Neuron (in vitro differentiated cells): ENCODE data around the gene SHROOM3.
"Not testable (repeated sequence)": the region's sequence is repeated elsewhere in the genome, so short reads cannot be mapped to it uniquely, and the experiment has no call there.

Experiments used
- H2AFZ ChIP-seq: one replicate; pipeline ENCODE4 v1.6.1; 2013; ENCODE audit warnings: low read depth, mild to moderate bottlenecking, inconsistent platforms, low read length, moderate library complexity
- H3K27me3 ChIP-seq: one replicate; pipeline ENCODE4 v1.6.1; 2013; ENCODE audit warnings: low read length; ENCODE audit not compliant: insufficient read depth
- H3K36me3 ChIP-seq: one replicate; pipeline ENCODE4 v1.6.1; 2013; ENCODE audit warnings: low read length; ENCODE audit not compliant: insufficient read depth
- H3K4me1 ChIP-seq: one replicate; pipeline ENCODE4 v1.6.1; 2013; ENCODE audit warnings: low read length; ENCODE audit not compliant: insufficient read depth
- H3K4me3 ChIP-seq: 2 replicates; pipeline ENCODE4 v1.5.1; 2013; ENCODE audit warnings: mild to moderate bottlenecking, low read length, moderate library complexity
- H3K9me3 ChIP-seq: one replicate; pipeline ENCODE4 v1.6.1; 2013; ENCODE audit warnings: low read length

SHROOM3 gene

GRCh38 chr4:76709772-76710090 lies 274.7 kb downstream of the SHROOM3 start:
- Histone ChIP-seq H2AFZ (no peak overlapping the region), H3K4me1 (peaks cover 6% of the 10 kb centered on the region), H3K4me3 (no peak overlapping the region), H3K9me3 (peaks cover 2% of the 10 kb centered on the region), H3K27me3 (no peaks in the 10 kb centered on the region), H3K36me3 (peaks cover 53% of the 10 kb centered on the region)

- H3K36me3 ChIP-seq: peaks cover 49% of the 10 kb centered on the region
Observed at GRCh38 chr4:76712564-76712963, 277.5 kb downstream of the SHROOM3 start.

GRCh38 chr4:76714226-76714625 lies 279.2 kb downstream of the SHROOM3 start:
- Histone ChIP-seq H3K4me1 (peaks cover 15% of the 10 kb centered on the region), H3K27me3 (no peaks in the 10 kb centered on the region), H3K36me3 (peaks cover 58% of the 10 kb centered on the region), H2AFZ (no peak overlapping the region), H3K9me3 (no peaks in the 10 kb centered on the region), H3K4me3 (no peak overlapping the region)

More at GRCh38 chr4:76712564-76712963, 277.5 kb downstream of the SHROOM3 start:
- Histone ChIP-seq H3K4me1 (peaks cover 16% of the 10 kb centered on the region), H2AFZ (no peak overlapping the region), H3K27me3 (no peaks in the 10 kb centered on the region), H3K4me3 (no peak overlapping the region), H3K9me3 (no peaks in the 10 kb centered on the region)

- Histone ChIP-seq H3K4me3 (no peak overlapping the region), H3K36me3 (peaks cover 41% of the 10 kb centered on the region), H3K27me3 (no peaks in the 10 kb centered on the region), H2AFZ (no peak overlapping the region), H3K9me3 (no peaks in the 10 kb centered on the region), H3K4me1 (peaks cover 10% of the 10 kb centered on the region)
Observed at GRCh38 chr4:76716020-76716419, 281.0 kb downstream of the SHROOM3 start.

- H3K4me1 ChIP-seq: peaks cover 10% of the 10 kb centered on the region
- peaks cover 35% of the 10 kb centered on the region for H3K36me3 ChIP-seq
- H3K9me3 ChIP-seq: no peaks in the 10 kb centered on the region
- H2AFZ ChIP-seq: no peak overlapping the region
- no peaks in the 10 kb centered on the region for H3K27me3 ChIP-seq
- no peak overlapping the region for H3K4me3 ChIP-seq
Observed at GRCh38 chr4:76716658-76717057, 281.6 kb downstream of the SHROOM3 start.

GRCh38 chr4:76717431-76717830 lies 282.4 kb downstream of the SHROOM3 start:
- Histone ChIP-seq H3K4me3 (no peak overlapping the region), H3K9me3 (no peaks in the 10 kb centered on the region), H3K36me3 (peaks cover 33% of the 10 kb centered on the region), H2AFZ (no peak overlapping the region), H3K27me3 (no peaks in the 10 kb centered on the region), H3K4me1 (peaks cover 10% of the 10 kb centered on the region)

GRCh38 chr4:76718021-76718420 lies 283.0 kb downstream of the SHROOM3 start:
- H2AFZ ChIP-seq: no peak overlapping the region
- H3K27me3 ChIP-seq: no peaks in the 10 kb centered on the region
- no peak overlapping the region for H3K4me3 ChIP-seq
- peaks cover 10% of the 10 kb centered on the region for H3K4me1 ChIP-seq
- H3K36me3 ChIP-seq: peaks cover 28% of the 10 kb centered on the region
- H3K9me3 ChIP-seq: no peaks in the 10 kb centered on the region

- Histone ChIP-seq H3K4me3 (no peak overlapping the region), H3K36me3 (peaks cover 21% of the 10 kb centered on the region), H3K9me3 (no peaks in the 10 kb centered on the region), H3K4me1 (peaks cover 14% of the 10 kb centered on the region), H2AFZ (no peak overlapping the region), H3K27me3 (no peaks in the 10 kb centered on the region)
Observed at GRCh38 chr4:76718831-76719230, 283.8 kb downstream of the SHROOM3 start.

GRCh38 chr4:76720121-76720520 lies 285.1 kb downstream of the SHROOM3 start:
- Histone ChIP-seq H3K4me1 (peaks cover 16% of the 10 kb centered on the region), H2AFZ (no peak overlapping the region), H3K9me3 (no peaks in the 10 kb centered on the region), H3K4me3 (no peak overlapping the region), H3K27me3 (no peaks in the 10 kb centered on the region), H3K36me3 (peaks cover 18% of the 10 kb centered on the region)

GRCh38 chr4:76722146-76722545 lies 287.1 kb downstream of the SHROOM3 start:
- H3K4me1 ChIP-seq, H3K4me3 ChIP-seq, H3K27me3 ChIP-seq, H2AFZ ChIP-seq, H3K9me3 ChIP-seq: not testable (repeated sequence)
- H3K36me3 ChIP-seq: peaks cover 20% of the 10 kb centered on the region

- Histone ChIP-seq H3K36me3 (peaks cover 23% of the 10 kb centered on the region), H3K27me3 (no peaks in the 10 kb centered on the region), H3K9me3 (no peaks in the 10 kb centered on the region), H3K4me1 (peaks cover 6% of the 10 kb centered on the region), H3K4me3 (no peak overlapping the region), H2AFZ (no peak overlapping the region)
Observed at GRCh38 chr4:76722838-76723237, 287.8 kb downstream of the SHROOM3 start.

GRCh38 chr4:76723373-76723772 lies 288.3 kb downstream of the SHROOM3 start:
- Histone ChIP-seq H3K9me3 (no peaks in the 10 kb centered on the region), H3K27me3 (no peaks in the 10 kb centered on the region), H3K36me3 (peaks cover 20% of the 10 kb centered on the region), H3K4me1 (peaks cover 6% of the 10 kb centered on the region), H2AFZ (no peak overlapping the region), H3K4me3 (no peak overlapping the region)

GRCh38 chr4:76723924-76724323 lies 288.9 kb downstream of the SHROOM3 start:
- Histone ChIP-seq H3K27me3 (no peaks in the 10 kb centered on the region), H3K4me1 (peaks cover 6% of the 10 kb centered on the region), H3K36me3 (peaks cover 17% of the 10 kb centered on the region), H3K4me3 (no peak overlapping the region), H3K9me3 (no peaks in the 10 kb centered on the region), H2AFZ (no peak overlapping the region)

GRCh38 chr4:76725039-76725438 lies 290.0 kb downstream of the SHROOM3 start:
- Histone ChIP-seq H3K36me3 (peaks cover 14% of the 10 kb centered on the region), H3K9me3 (no peaks in the 10 kb centered on the region), H3K4me3 (no peak overlapping the region), H3K4me1 (peaks cover 9% of the 10 kb centered on the region), H3K27me3 (no peaks in the 10 kb centered on the region), H2AFZ (no peak overlapping the region)
